Measurements from ENCODE around the gene RHOV.

DNA sequence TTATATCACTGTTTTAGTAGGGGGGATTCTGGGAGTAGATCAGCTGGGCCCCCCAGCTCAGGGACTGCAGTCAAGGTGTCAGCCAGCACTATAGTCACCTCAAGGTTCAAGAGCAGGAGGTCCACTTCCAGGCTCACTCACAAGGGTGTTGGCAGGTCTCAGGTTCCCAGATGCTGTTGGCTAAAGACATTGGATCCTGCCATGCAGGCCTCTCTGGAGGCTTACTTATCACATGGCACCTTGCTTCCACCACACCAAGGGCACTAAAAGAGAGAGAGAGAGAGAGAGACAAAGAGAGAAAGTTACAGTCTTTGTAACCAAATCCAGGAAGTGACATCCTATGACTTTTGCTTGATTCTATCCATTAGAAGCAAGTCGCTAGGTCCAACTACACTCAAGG lies 38.0 kb downstream of the RHOV start:
- no peak for TF ChIP-seq POLR2AphosphoS5 (IDR thresholded peaks at IDR 0.05; ENCODE audit: borderline replicate concordance, low read depth, low read length)
- no peak for TF ChIP-seq EZH2 (IDR thresholded peaks at IDR 0.05)

All from SK-N-MC (cell line).